Caco-2 (cell line): Measurements from ENCODE around the gene KRT81. TPM values are rescaled to one million over a fixed set of nuclear protein-coding genes. Genes with fewer than 3 reads are reported as not detected.

Experiments
- BruUV-seq: library from RNA; stranded (reverse); fragments of 400-500 nt; replicated peaks from 2 replicates; lab custom pipeline; 2021; lab: Mats Ljungman, UMichigan
- CTCF ChIA-PET: fragments of 300-600 bp; sonication (Branson Sonifier 250); formaldehyde crosslinking; loops from one replicate; lab custom pipeline; 2022; ENCODE audit warnings: antibody characterized with exemption; lab: Charles Lee
- POLR2A ChIA-PET: fragments of 300-600 bp; sonication (Branson Sonifier 250); formaldehyde crosslinking; loops from one replicate; lab custom pipeline; 2022; ENCODE audit warnings: antibody characterized with exemption; lab: Charles Lee
- DNase-seq, 2 experiments: peaks; one replicate each; pipeline versions ENCODE4 v3.0.0 to v3.0.0-alpha.2; 2020 to 2022
- H3K27me3 ChIP-seq: replicated peaks from 2 replicates; pipeline ENCODE4 v1.6.0; 2011; ENCODE audit warnings: low read length; ENCODE audit not compliant: control insufficient read depth, insufficient read depth
- H3K36me3 ChIP-seq: 2 replicates; pipeline ENCODE4 v1.5.1; 2011; ENCODE audit warnings: low read length; ENCODE audit not compliant: control insufficient read depth, insufficient read depth
- H3K4me1 ChIP-seq: fragments of 250-450 bp; sonication (Bioruptor Pico); 2 replicates; pipeline ENCODE4 v1.5.1; 2020; ENCODE audit warnings: mild to moderate bottlenecking
- H3K4me3 ChIP-seq: 2 replicates; pipeline ENCODE4 v1.5.1; 2011; ENCODE audit warnings: low read depth, mild to moderate bottlenecking, control low read depth, low read length
- H3K9me3 ChIP-seq: fragments of 250-450 bp; sonication (Bioruptor Pico); 2 replicates; pipeline ENCODE4 v1.5.1; 2020; ENCODE audit warnings: mild to moderate bottlenecking, moderate library complexity
- H3K27ac Mint-ChIP-seq: one replicate; pipeline ENCODE4 v1.8.0; 2022; ENCODE audit warnings: mixed read lengths; ENCODE audit not compliant: unreplicated experiment
- H3K27me3 Mint-ChIP-seq: one replicate; pipeline ENCODE4 v1.8.0; 2022; ENCODE audit warnings: mixed read lengths; ENCODE audit not compliant: insufficient read depth, unreplicated experiment
- H3K36me3 Mint-ChIP-seq: one replicate; pipeline ENCODE4 v1.8.0; 2022; ENCODE audit warnings: mild to moderate bottlenecking, mixed read lengths; ENCODE audit not compliant: insufficient read depth, unreplicated experiment
- H3K4me1 Mint-ChIP-seq: one replicate; pipeline ENCODE4 v1.8.0; 2022; ENCODE audit warnings: low read depth, mixed read lengths; ENCODE audit not compliant: unreplicated experiment
- H3K4me3 Mint-ChIP-seq: one replicate; pipeline ENCODE4 v1.8.0; 2022; ENCODE audit warnings: mild to moderate bottlenecking, moderate library complexity, mixed read lengths; ENCODE audit not compliant: unreplicated experiment
- H3K9me3 Mint-ChIP-seq: one replicate; pipeline ENCODE4 v1.8.0; 2022; ENCODE audit warnings: mixed read lengths; ENCODE audit not compliant: unreplicated experiment
- CTCF ChIP-seq, 2 experiments: fragments of 200-600 bp in 1 of 2; IDR thresholded peaks; 1 replicate in 1 of 2; 2 replicates in 1 of 2; pipeline versions ENCODE4 v1.5.1 to v1.8.0; 2011 to 2022; ENCODE audit warnings: antibody characterized with exemption in 1 of 2, control low read depth in 1 of 2, inconsistent platforms in 1 of 2, low read depth in 1 of 2, low read length in 1 of 2, mild to moderate bottlenecking in 1 of 2, moderate library complexity in 1 of 2; ENCODE audit not compliant: insufficient read depth in 1 of 2, severe bottlenecking in 1 of 2, unreplicated experiment in 1 of 2
- intact Hi-C: fragments of 100-400 bp; cut with micrococcal nuclease; formaldehyde crosslinking; loops from one replicate; pipeline ENCODE4 v1.10.0; 2022; ENCODE audit not compliant: unreplicated experiment
- total RNA-seq: library from RNA; stranded (reverse); gene quantifications from 2 replicates; pipeline ENCODE4 v1.2.3, GENCODE V29; 2022

KRT81 gene
- total RNA-seq, 1 experiment from 2014 or later: 0.45 TPM

GRCh38 chr12:52331039-52331438, 39.7 kb upstream of the KRT81 start:
- Histone ChIP-seq H3K4me3 (no peak overlapping the region), H3K27me3 (no peaks in the 10 kb centered on the region), H3K9me3 (no peaks in the 10 kb centered on the region), H3K4me1 (peaks cover 8% of the 10 kb centered on the region), H3K36me3 (no peaks in the 10 kb centered on the region)
- no peak for TF ChIP-seq CTCF (IDR thresholded peaks at IDR 0.05; ENCODE audit: insufficient read depth in 1 of 2, low read depth in 1 of 2, low read length in 1 of 2, severe bottlenecking in 1 of 2, unreplicated experiment in 1 of 2)
- intact Hi-C loops: no loop called here
- DNase-seq: no peak
- no peaks in the 10 kb centered on the region for H3K9me3 Mint-ChIP-seq
- H3K4me3 Mint-ChIP-seq: no peak overlapping the region
- peaks cover 6% of the 10 kb centered on the region for H3K4me1 Mint-ChIP-seq
- no TSS peak for BruUV-seq
- no peak overlapping the region for H3K27ac Mint-ChIP-seq
- H3K36me3 Mint-ChIP-seq: no peaks in the 10 kb centered on the region
- POLR2A ChIA-PET: no interaction called here
- no peaks in the 10 kb centered on the region for H3K27me3 Mint-ChIP-seq
- CTCF ChIA-PET: no interaction called here

GRCh38 chr12:52327830-52328500, 36.6 kb upstream of the KRT81 start:
- no TSS peak for BruUV-seq
- Mint-ChIP-seq H3K9me3 (no peaks in the 10 kb centered on the region), H3K4me1 (peaks cover under 1% of the 10 kb centered on the region), H3K27ac (no peak overlapping the region), H3K4me3 (no peak overlapping the region), H3K27me3 (peaks cover 2% of the 10 kb centered on the region), H3K36me3 (no peaks in the 10 kb centered on the region)
- Histone ChIP-seq H3K4me1 (no peaks in the 10 kb centered on the region; the same call in 1 of the 2 replicates), H3K27me3 (no peaks in the 10 kb centered on the region; the same call in none of the 2 replicates), H3K4me3 (no peak overlapping the region), H3K9me3 (no peaks in the 10 kb centered on the region), H3K36me3 (no peaks in the 10 kb centered on the region)
- intact Hi-C loops: loop anchor here (1.0 to 5.0 kb wide), 3 partner anchors 46 to 189 kb away; no protein-coding TSS in a partner anchor
- POLR2A ChIA-PET: no interaction called here
- TF ChIP-seq CTCF (IDR thresholded peaks at IDR 0.05; ENCODE audit: insufficient read depth in 1 of 2, low read depth in 1 of 2, low read length in 1 of 2, severe bottlenecking in 1 of 2, unreplicated experiment in 1 of 2): no peak
- DNase-seq: no peak
- CTCF ChIA-PET: interaction anchor here (0.6 to 3.8 kb wide), 17 partner anchors 9 to 552 kb away, joined by 3 to 21 read pairs (median 3); no protein-coding TSS in a partner anchor

GRCh38 chr12:52327052-52327829, 35.9 kb upstream of the KRT81 start:
- POLR2A ChIA-PET: no interaction called here
- Mint-ChIP-seq H3K36me3 (no peaks in the 10 kb centered on the region), H3K27ac (no peak overlapping the region), H3K9me3 (no peaks in the 10 kb centered on the region), H3K27me3 (peaks cover 2% of the 10 kb centered on the region), H3K4me1 (no peaks in the 10 kb centered on the region), H3K4me3 (no peak overlapping the region)
- intact Hi-C loops: loop anchor here (1.0 to 5.0 kb wide), 3 partner anchors 45 to 188 kb away; no protein-coding TSS in a partner anchor
- peak; percentile 66 to 92 for TF ChIP-seq CTCF (IDR thresholded peaks at IDR 0.05; ENCODE audit: insufficient read depth in 1 of 2, low read depth in 1 of 2, low read length in 1 of 2, severe bottlenecking in 1 of 2, unreplicated experiment in 1 of 2)
- Histone ChIP-seq H3K27me3 (no peaks in the 10 kb centered on the region; the same call in none of the 2 replicates), H3K9me3 (no peaks in the 10 kb centered on the region), H3K36me3 (no peaks in the 10 kb centered on the region), H3K4me3 (no peak overlapping the region), H3K4me1 (no peaks in the 10 kb centered on the region)
- DNase-seq: peak; percentile 80 to 81
- BruUV-seq: no TSS peak
- CTCF ChIA-PET: interaction anchor here (0.6 to 3.8 kb wide), 18 partner anchors 8 to 553 kb away, joined by 3 to 21 read pairs (median 4); no protein-coding TSS in a partner anchor
